SK-N-SH treated with all-trans-retinoic acid at 6 μM for 48 hours (cell line): Measurements from ENCODE around the gene ANKRD11.

Source experiments
- ATAC-seq: fragments of 200-7000 bp; cut with Tn5 transposase; 3 replicates; pipeline ENCODE4 v1.9.1; 2020; ENCODE audit warnings: mild to moderate bottlenecking, moderate library complexity
- BACH2 ChIP-seq: fragments of 250-450 bp; sonication (Bioruptor Pico); IDR thresholded peaks from 2 replicates; pipeline ENCODE4 v1.9.0; 2021; ENCODE audit warnings: mild to moderate bottlenecking, borderline replicate concordance
- ESRRG ChIP-seq: fragments of 250-450 bp; sonication (Bioruptor Pico); IDR thresholded peaks from 2 replicates; pipeline ENCODE4 v1.6.1; 2021; ENCODE audit warnings: mild to moderate bottlenecking
- OSR1 ChIP-seq: fragments of 250-450 bp; sonication (Bioruptor Pico); IDR thresholded peaks from 2 replicates; pipeline ENCODE4 v1.8.0; 2022; ENCODE audit warnings: moderate library complexity, mild to moderate bottlenecking, inconsistent platforms
- PATZ1 ChIP-seq: fragments of 250-450 bp; sonication (Bioruptor Pico); IDR thresholded peaks from 2 replicates; pipeline ENCODE4 v1.8.0; 2020; ENCODE audit warnings: mild to moderate bottlenecking, moderate library complexity, borderline replicate concordance
- PPARA ChIP-seq: fragments of 250-450 bp; sonication (Bioruptor Pico); IDR thresholded peaks from 2 replicates; pipeline ENCODE4 v1.5.0; 2020; ENCODE audit warnings: mild to moderate bottlenecking, borderline replicate concordance
- RARB ChIP-seq: fragments of 250-450 bp; sonication (Bioruptor Pico); IDR thresholded peaks from 2 replicates; pipeline ENCODE4 v1.8.0; 2021; ENCODE audit warnings: mild to moderate bottlenecking, moderate library complexity
- SNAI2 ChIP-seq: fragments of 250-450 bp; sonication (Bioruptor Pico); IDR thresholded peaks from 2 replicates; pipeline ENCODE4 v1.5.0; 2020; ENCODE audit warnings: mild to moderate bottlenecking, moderate library complexity
- TCF4 ChIP-seq: fragments of 250-450 bp; sonication (Bioruptor Pico); IDR thresholded peaks from 2 replicates; pipeline ENCODE4 v1.8.0; 2021; ENCODE audit warnings: mild to moderate bottlenecking, moderate library complexity, borderline replicate concordance
- TSHZ2 ChIP-seq: fragments of 250-450 bp; sonication (Bioruptor Pico); IDR thresholded peaks from 2 replicates; pipeline ENCODE4 v1.5.0; 2020; ENCODE audit warnings: mild to moderate bottlenecking, moderate library complexity
- ZFP3 ChIP-seq: fragments of 250-450 bp; sonication (Bioruptor Pico); IDR thresholded peaks from 2 replicates; pipeline ENCODE4 v1.5.0; 2020; ENCODE audit warnings: mild to moderate bottlenecking, moderate library complexity
- ZFP30 ChIP-seq: fragments of 450-650 bp; formaldehyde crosslinking; IDR thresholded peaks from 2 replicates; pipeline ENCODE4 v1.5.0; 2022; ENCODE audit warnings: mild to moderate bottlenecking, moderate library complexity
- ZNF565 ChIP-seq: fragments of 450-650 bp; formaldehyde crosslinking; conservative IDR thresholded peaks from 2 replicates; pipeline ENCODE4 v1.5.0; 2020; ENCODE audit warnings: low read depth, mild to moderate bottlenecking, moderate library complexity
- ZNF70 ChIP-seq: fragments of 450-650 bp; formaldehyde crosslinking; IDR thresholded peaks from 2 replicates; pipeline ENCODE4 v1.5.0; 2020; ENCODE audit warnings: mild to moderate bottlenecking, moderate library complexity
- ZNF8 ChIP-seq: fragments of 450-650 bp; formaldehyde crosslinking; IDR thresholded peaks from 2 replicates; pipeline ENCODE4 v1.5.0; 2020; ENCODE audit warnings: mild to moderate bottlenecking, moderate library complexity
- TF ChIP-seq, protein P1 (sequence below): fragments of 250-450 bp; sonication (Bioruptor Pico); IDR thresholded peaks from 2 replicates; pipeline ENCODE4 v1.8.0; 2021; ENCODE audit warnings: low read depth, mild to moderate bottlenecking, moderate library complexity, borderline replicate concordance
- TF ChIP-seq, protein P2 (sequence below): fragments of 250-450 bp; sonication (Bioruptor Pico); IDR thresholded peaks from 2 replicates; pipeline ENCODE4 v1.5.1; 2020; ENCODE audit warnings: low read depth, mild to moderate bottlenecking, moderate library complexity
- TF ChIP-seq, protein P3 (sequence below): fragments of 250-450 bp; sonication (Bioruptor Pico); IDR thresholded peaks from 2 replicates; pipeline ENCODE4 v1.5.1; 2021; ENCODE audit warnings: mild to moderate bottlenecking, moderate library complexity

Gene ANKRD11

GRCh38 chr16:89385712-89386111, 104.6 kb downstream of the ANKRD11 start:
- TF ChIP-seq ZFP30 (CRISPR knock-in tag) (no peak), ZNF565 (CRISPR knock-in tag) (no peak), TSHZ2 (no peak)
- TF ChIP-seq, all 23 proteins: peak for 0

DNA sequence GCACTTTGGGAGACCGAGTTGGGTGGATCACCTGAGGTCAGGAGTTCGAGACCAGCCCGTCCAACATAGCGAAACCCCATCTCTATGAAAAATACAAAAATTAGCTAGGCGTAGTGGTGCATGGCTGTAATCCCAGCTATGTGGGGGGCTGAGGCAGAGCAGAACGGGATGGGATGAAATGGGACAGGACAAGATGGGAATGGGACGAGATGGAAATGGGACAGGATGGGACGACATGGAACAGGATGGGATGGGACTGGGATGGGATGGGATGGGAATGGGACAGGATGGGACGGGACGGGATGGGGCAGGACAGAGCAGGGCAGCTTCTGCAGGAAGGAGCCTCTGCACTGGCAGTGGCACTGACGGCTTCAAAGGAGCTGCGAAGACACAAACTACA, 106.1 kb downstream of the ANKRD11 start:
- no peak for ATAC-seq
- TF ChIP-seq SNAI2 (CRISPR knock-in tag), result no peak
- no peak for TF ChIP-seq ZFP3
- no peak for TF ChIP-seq OSR1 (CRISPR knock-in tag)
- no peak for TF ChIP-seq PPARA (CRISPR knock-in tag)
- no peak for TF ChIP-seq RARB (CRISPR knock-in tag)
- TF ChIP-seq ZNF70 (CRISPR knock-in tag), result no peak
- TF ChIP-seq ZNF565 (CRISPR knock-in tag), result no peak
- no peak for TF ChIP-seq PATZ1
- TF ChIP-seq TSHZ2, result no peak
- TF ChIP-seq ZNF8 (CRISPR knock-in tag), result no peak
- no peak for TF ChIP-seq BACH2 (CRISPR knock-in tag)
- TF ChIP-seq, protein P1, sequence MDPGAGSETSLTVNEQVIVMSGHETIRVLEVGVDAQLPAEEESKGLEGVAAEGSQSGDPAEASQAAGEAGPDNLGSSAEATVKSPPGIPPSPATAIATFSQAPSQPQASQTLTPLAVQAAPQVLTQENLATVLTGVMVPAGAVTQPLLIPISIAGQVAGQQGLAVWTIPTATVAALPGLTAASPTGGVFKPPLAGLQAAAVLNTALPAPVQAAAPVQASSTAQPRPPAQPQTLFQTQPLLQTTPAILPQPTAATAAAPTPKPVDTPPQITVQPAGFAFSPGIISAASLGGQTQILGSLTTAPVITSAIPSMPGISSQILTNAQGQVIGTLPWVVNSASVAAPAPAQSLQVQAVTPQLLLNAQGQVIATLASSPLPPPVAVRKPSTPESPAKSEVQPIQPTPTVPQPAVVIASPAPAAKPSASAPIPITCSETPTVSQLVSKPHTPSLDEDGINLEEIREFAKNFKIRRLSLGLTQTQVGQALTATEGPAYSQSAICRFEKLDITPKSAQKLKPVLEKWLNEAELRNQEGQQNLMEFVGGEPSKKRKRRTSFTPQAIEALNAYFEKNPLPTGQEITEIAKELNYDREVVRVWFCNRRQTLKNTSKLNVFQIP, result no peak
- no peak for TF ChIP-seq ZFP30 (CRISPR knock-in tag)
- no peak for TF ChIP-seq ESRRG (CRISPR knock-in tag)
- TF ChIP-seq, protein P2, sequence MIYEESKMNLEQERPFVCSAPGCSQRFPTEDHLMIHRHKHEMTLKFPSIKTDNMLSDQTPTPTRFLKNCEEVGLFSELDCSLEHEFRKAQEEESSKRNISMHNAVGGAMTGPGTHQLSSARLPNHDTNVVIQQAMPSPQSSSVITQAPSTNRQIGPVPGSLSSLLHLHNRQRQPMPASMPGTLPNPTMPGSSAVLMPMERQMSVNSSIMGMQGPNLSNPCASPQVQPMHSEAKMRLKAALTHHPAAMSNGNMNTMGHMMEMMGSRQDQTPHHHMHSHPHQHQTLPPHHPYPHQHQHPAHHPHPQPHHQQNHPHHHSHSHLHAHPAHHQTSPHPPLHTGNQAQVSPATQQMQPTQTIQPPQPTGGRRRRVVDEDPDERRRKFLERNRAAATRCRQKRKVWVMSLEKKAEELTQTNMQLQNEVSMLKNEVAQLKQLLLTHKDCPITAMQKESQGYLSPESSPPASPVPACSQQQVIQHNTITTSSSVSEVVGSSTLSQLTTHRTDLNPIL (CRISPR knock-in tag), result no peak
- TF ChIP-seq, protein P3, sequence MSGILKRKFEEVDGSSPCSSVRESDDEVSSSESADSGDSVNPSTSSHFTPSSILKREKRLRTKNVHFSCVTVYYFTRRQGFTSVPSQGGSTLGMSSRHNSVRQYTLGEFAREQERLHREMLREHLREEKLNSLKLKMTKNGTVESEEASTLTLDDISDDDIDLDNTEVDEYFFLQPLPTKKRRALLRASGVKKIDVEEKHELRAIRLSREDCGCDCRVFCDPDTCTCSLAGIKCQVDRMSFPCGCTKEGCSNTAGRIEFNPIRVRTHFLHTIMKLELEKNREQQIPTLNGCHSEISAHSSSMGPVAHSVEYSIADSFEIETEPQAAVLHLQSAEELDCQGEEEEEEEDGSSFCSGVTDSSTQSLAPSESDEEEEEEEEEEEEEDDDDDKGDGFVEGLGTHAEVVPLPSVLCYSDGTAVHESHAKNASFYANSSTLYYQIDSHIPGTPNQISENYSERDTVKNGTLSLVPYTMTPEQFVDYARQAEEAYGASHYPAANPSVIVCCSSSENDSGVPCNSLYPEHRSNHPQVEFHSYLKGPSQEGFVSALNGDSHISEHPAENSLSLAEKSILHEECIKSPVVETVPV, result no peak
- no peak for TF ChIP-seq TCF4 (CRISPR knock-in tag)

More at GRCh38 chr16:89385712-89386111, 104.6 kb downstream of the ANKRD11 start:
- ATAC-seq, result no peak
